Measurements from ENCODE around the gene UBE2G1. TPM values are rescaled to one million over a fixed set of nuclear protein-coding genes. Genes with fewer than 3 reads are reported as not detected.

Gene UBE2G1
- polyA plus RNA-seq, 2 of the 4 experiments (the other 2 are of a cell fraction): 86.2 to 117 TPM

GRCh38 chr17:4220655-4221054 is 145.8 kb downstream of the UBE2G1 start:
- WGBS (ENCODE audit: missing lambda C conversion rate): 81% methylated on average over 7 of the region's 7 CpGs
- Histone ChIP-seq H3K4me3 (no peak overlapping the region), H3K4me1 (no peaks in the 10 kb centered on the region), H3K4me2 (no peak overlapping the region), H3K27ac (no peak overlapping the region), H3K9me3 (no peaks in the 10 kb centered on the region)
- FAIRE-seq (no peak), DNase-seq (ENCODE audit: low read depth in 1 of 2, low spot score in 1 of 2) (no peak), ATAC-seq (no peak)
- POLR2A ChIA-PET: no interaction called here
- CTCF ChIA-PET: interaction anchor here (0.7 to 2.3 kb wide), 7 partner anchors 10 to 200 kb away, joined by 3 to 16 read pairs (median 6); no protein-coding TSS in a partner anchor
- TF ChIP-seq JUN (IDR thresholded peaks at IDR 0.05) (no peak), PHF8 (IDR thresholded peaks at IDR 0.05; ENCODE audit: borderline replicate concordance, low read depth) (no peak), USF2 (IDR thresholded peaks at IDR 0.05) (no peak), EHF (CRISPR knock-in tag; IDR thresholded peaks at IDR 0.05) (no peak), ZC3H11A (IDR thresholded peaks at IDR 0.05) (no peak), CHD4 (IDR thresholded peaks at IDR 0.05; ENCODE audit: borderline replicate concordance) (no peak), HOXA7 (CRISPR knock-in tag; IDR thresholded peaks at IDR 0.05) (no peak), BCL3 (IDR thresholded peaks at IDR 0.05) (no peak), RARB (CRISPR knock-in tag; IDR thresholded peaks at IDR 0.05) (no peak), MAX (IDR thresholded peaks at IDR 0.05) (no peak), EHMT2 (IDR thresholded peaks at IDR 0.05; ENCODE audit: low read depth) (no peak), TP53 (CRISPR knock-in tag; IDR thresholded peaks at IDR 0.05) (no peak), E2F6 (IDR thresholded peaks at IDR 0.05; ENCODE audit: borderline replicate concordance, low read depth) (no peak), GATA3 (IDR thresholded peaks at IDR 0.05; ENCODE audit: borderline replicate concordance) (no peak), CTCF (IDR thresholded peaks at IDR 0.05) (no peak), ATOH8 (CRISPR knock-in tag; IDR thresholded peaks at IDR 0.05; ENCODE audit: low read depth) (no peak), POLR2AphosphoS2 (conservative IDR thresholded peaks at IDR 0.05; ENCODE audit: low read length) (no peak), CHD2 (IDR thresholded peaks at IDR 0.05; ENCODE audit: low read length, partially characterized antibody) (no peak)

Small RNAs within 50 kb of the gene (small RNA-seq; reads per million reads assigned to genes)
- 0 reads per million in 6 experiments for gene RN7SL774P

Other genes starting within 250 kb of the UBE2G1 start
- 22.2 and 36.1 TPM in 2 replicates for gene ZZEF1, start 223.6 kb downstream of the UBE2G1 start, polyA plus RNA-seq (2011; rRNA removed)
- gene ZZEF1, start 223.6 kb downstream of the UBE2G1 start, polyA plus RNA-seq (2017; fragmentation: RNase III; extraction: RNeasy Plus Mini Kit Qiagen cat#74134 plus additional on column Dnase treatment): 10.6 to 13.6 TPM (median 11.7 TPM) in 3 replicates
- gene CYB5D2, start 223.5 kb downstream of the UBE2G1 start, polyA plus RNA-seq (2011; rRNA removed): 19.4 and 21.2 TPM in 2 replicates
- 15.7 to 22.0 TPM (median 19.4 TPM) in 3 replicates for gene CYB5D2, start 223.5 kb downstream of the UBE2G1 start, polyA plus RNA-seq (2017; fragmentation: RNase III; extraction: RNeasy Plus Mini Kit Qiagen cat#74134 plus additional on column Dnase treatment)
- gene ANKFY1, start 102.7 kb downstream of the UBE2G1 start, polyA plus RNA-seq (2011; rRNA removed): 51.7 and 63.3 TPM in 2 replicates
- 28.5 to 31.5 TPM (median 29.3 TPM) in 3 replicates for gene ANKFY1, start 102.7 kb downstream of the UBE2G1 start, polyA plus RNA-seq (2017; fragmentation: RNase III; extraction: RNeasy Plus Mini Kit Qiagen cat#74134 plus additional on column Dnase treatment)
- not detected in 2 replicates for gene SPNS3, start 67.3 kb upstream of the UBE2G1 start, polyA plus RNA-seq (2011; rRNA removed)
- gene SPNS3, start 67.3 kb upstream of the UBE2G1 start, polyA plus RNA-seq (2017; fragmentation: RNase III; extraction: RNeasy Plus Mini Kit Qiagen cat#74134 plus additional on column Dnase treatment): not detected in 3 replicates
- gene SPNS2, start 132.2 kb upstream of the UBE2G1 start, polyA plus RNA-seq (2011; rRNA removed): 0.25 and 0.27 TPM in 2 replicates
- gene SPNS2, start 132.2 kb upstream of the UBE2G1 start, polyA plus RNA-seq (2017; fragmentation: RNase III; extraction: RNeasy Plus Mini Kit Qiagen cat#74134 plus additional on column Dnase treatment): 0.13 to 0.46 TPM (median 0.38 TPM) in 3 replicates
- 39.7 and 42.9 TPM in 2 replicates for gene MYBBP1A, start 188.7 kb upstream of the UBE2G1 start, polyA plus RNA-seq (2011; rRNA removed)
- 95.0 to 103 TPM (median 95.1 TPM) in 3 replicates for gene MYBBP1A, start 188.7 kb upstream of the UBE2G1 start, polyA plus RNA-seq (2017; fragmentation: RNase III; extraction: RNeasy Plus Mini Kit Qiagen cat#74134 plus additional on column Dnase treatment)
- not detected in 2 replicates for gene GGT6, start 193.9 kb upstream of the UBE2G1 start, polyA plus RNA-seq (2011; rRNA removed)
- not detected in 3 replicates for gene GGT6, start 193.9 kb upstream of the UBE2G1 start, polyA plus RNA-seq (2017; fragmentation: RNase III; extraction: RNeasy Plus Mini Kit Qiagen cat#74134 plus additional on column Dnase treatment)
- 0.05 and 0.07 TPM in 2 replicates for gene SMTNL2, start 217.9 kb upstream of the UBE2G1 start, polyA plus RNA-seq (2011; rRNA removed)
- gene SMTNL2, start 217.9 kb upstream of the UBE2G1 start, polyA plus RNA-seq (2017; fragmentation: RNase III; extraction: RNeasy Plus Mini Kit Qiagen cat#74134 plus additional on column Dnase treatment): 0.06 to 0.21 TPM (median 0.10 TPM) in 3 replicates